NT2/D1 (cell line): Measurements from ENCODE around the gene SPAG9.
"Not testable (repeated sequence)": the region's sequence is repeated elsewhere in the genome, so short reads cannot be mapped to it uniquely, and the experiment has no call there.

Experiments
- DNase-seq: peaks from one replicate; pipeline ENCODE4 v3.0.0-alpha.2; 2011; ENCODE audit warnings: low read depth, low spot score
- H3K27me3 ChIP-seq: 2 replicates; pipeline ENCODE4 v1.6.0; 2011; ENCODE audit warnings: mild to moderate bottlenecking; ENCODE audit not compliant: insufficient read length, insufficient read depth
- H3K36me3 ChIP-seq: 2 replicates; pipeline ENCODE4 v1.6.1; 2011; ENCODE audit warnings: mild to moderate bottlenecking, low read length, mixed read lengths; ENCODE audit not compliant: insufficient read depth, insufficient read length
- H3K4me1 ChIP-seq: 2 replicates; pipeline ENCODE4 v1.5.1; 2011; ENCODE audit not compliant: insufficient read depth, insufficient read length
- H3K4me3 ChIP-seq: 2 replicates; pipeline ENCODE4 v1.5.1; 2011; ENCODE audit warnings: low read depth; ENCODE audit not compliant: insufficient read length
- H3K9ac ChIP-seq: 2 replicates; pipeline ENCODE4 v1.6.0; 2011; ENCODE audit warnings: low read depth; ENCODE audit not compliant: insufficient read length
- H3K9me3 ChIP-seq: 2 replicates; pipeline ENCODE4 v1.5.1; 2011; ENCODE audit warnings: mild to moderate bottlenecking, low read length; ENCODE audit not compliant: insufficient read depth
- SUZ12 ChIP-seq: IDR thresholded peaks from 2 replicates; pipeline ENCODE4 v1.6.1; 2011; ENCODE audit not compliant: insufficient read length, insufficient read depth; ENCODE audit errors: extremely low read depth
- YY1 ChIP-seq: IDR thresholded peaks from 2 replicates; pipeline ENCODE4 v1.6.1; 2011; ENCODE audit not compliant: insufficient read length, insufficient read depth
- ZNF274 ChIP-seq: IDR thresholded peaks from 2 replicates; pipeline ENCODE4 v1.6.1; 2011; ENCODE audit warnings: mild to moderate bottlenecking, low read depth, low read length

Gene SPAG9

GRCh38 chr17:50946223-50946890, 174.3 kb downstream of the SPAG9 start:
- no peaks in the 10 kb centered on the region for H3K9me3 ChIP-seq
- TF ChIP-seq ZNF274 (no peak), YY1 (no peak), SUZ12 (no peak)
- H3K27me3 ChIP-seq = peaks cover 67% of the 10 kb centered on the region
- DNase-seq = no peak
- no peaks in the 10 kb centered on the region for H3K36me3 ChIP-seq
- peaks cover 39% of the 10 kb centered on the region for H3K4me1 ChIP-seq
- H3K4me3 ChIP-seq = no peak overlapping the region
- H3K9ac ChIP-seq = no peak overlapping the region

- no peak for TF ChIP-seq YY1
- TF ChIP-seq ZNF274 = no peak
- TF ChIP-seq SUZ12 = no peak
- Histone ChIP-seq H3K9me3 (no peaks in the 10 kb centered on the region), H3K36me3 (no peaks in the 10 kb centered on the region), H3K4me1 (peaks cover 38% of the 10 kb centered on the region), H3K27me3 (peaks cover 73% of the 10 kb centered on the region), H3K4me3 (no peak overlapping the region), H3K9ac (no peak overlapping the region)
- no peak for DNase-seq
These were observed 174.9 kb downstream of the SPAG9 start for GRCh38 chr17:50945779-50946222.

DNA sequence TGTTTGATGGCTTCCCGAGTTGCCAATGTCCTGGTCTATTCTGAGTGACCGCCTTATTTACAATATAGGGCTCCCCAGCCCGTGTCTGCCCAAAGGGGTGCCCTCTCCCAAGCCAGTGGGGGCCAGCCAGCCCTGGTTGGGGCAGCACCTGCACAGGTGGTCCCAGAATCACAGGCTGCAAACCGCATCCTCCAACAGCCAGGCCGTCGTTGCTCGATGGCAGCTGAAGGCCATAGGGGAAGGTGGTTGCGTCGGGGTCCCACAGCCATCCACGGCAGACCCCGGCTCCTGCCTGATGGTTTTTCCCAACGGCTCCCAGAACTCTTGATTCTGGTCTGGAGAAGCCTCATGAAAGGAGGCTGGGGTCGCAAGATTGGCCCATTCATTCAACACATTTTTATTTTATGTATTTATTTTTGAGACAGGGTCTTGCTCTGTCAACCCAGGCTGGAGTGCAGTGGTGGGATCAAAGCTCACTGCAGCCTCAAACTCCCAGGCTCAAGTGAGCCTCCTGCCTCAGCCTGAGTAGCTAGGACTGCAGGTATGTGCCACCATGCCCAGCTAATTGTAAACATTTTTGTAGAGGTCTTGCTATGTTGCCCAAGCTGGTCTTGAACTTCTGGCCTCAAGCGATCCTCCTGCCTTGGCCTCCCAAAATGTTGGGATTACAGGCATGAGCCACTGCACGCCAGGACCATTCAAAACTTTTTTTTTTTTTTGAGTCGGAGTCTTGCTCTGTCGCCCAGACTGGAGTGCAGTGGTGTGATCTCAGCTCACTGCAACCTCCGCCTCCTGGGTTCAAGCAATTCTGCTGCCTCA, 175.6 kb downstream of the SPAG9 start:
- TF ChIP-seq YY1 = no peak

GRCh38 chr17:50944054-50944901, 176.4 kb downstream of the SPAG9 start:
- DNase-seq = no peak
- peaks cover 32% of the 10 kb centered on the region for H3K4me1 ChIP-seq
- peak overlapping the region; percentile 72 for H3K9ac ChIP-seq
- no peaks in the 10 kb centered on the region for H3K36me3 ChIP-seq
- peak overlapping the region; percentile 49 for H3K4me3 ChIP-seq
- H3K9me3 ChIP-seq = no peaks in the 10 kb centered on the region
- TF ChIP-seq ZNF274 (no peak), YY1 (no peak), SUZ12 (no peak)
- peaks cover 88% of the 10 kb centered on the region for H3K27me3 ChIP-seq

More for the DNA sequence above, 175.6 kb downstream of the SPAG9 start:
- Histone ChIP-seq H3K27me3 (peaks cover 80% of the 10 kb centered on the region), H3K4me1 (peaks cover 33% of the 10 kb centered on the region), H3K9ac (peak overlapping the region; percentile 42), H3K4me3 (no peak overlapping the region), H3K9me3 (no peaks in the 10 kb centered on the region), H3K36me3 (no peaks in the 10 kb centered on the region)
- no peak for DNase-seq

GRCh38 chr17:50943575-50943933, 177.1 kb downstream of the SPAG9 start:
- TF ChIP-seq YY1 (no peak), ZNF274 (no peak), SUZ12 (no peak)
- no peak overlapping the region for H3K9ac ChIP-seq
- no peak overlapping the region for H3K4me3 ChIP-seq
- H3K36me3 ChIP-seq = no peaks in the 10 kb centered on the region
- peaks cover 29% of the 10 kb centered on the region for H3K4me1 ChIP-seq
- peaks cover 95% of the 10 kb centered on the region for H3K27me3 ChIP-seq
- DNase-seq = no peak
- no peaks in the 10 kb centered on the region for H3K9me3 ChIP-seq

DNA sequence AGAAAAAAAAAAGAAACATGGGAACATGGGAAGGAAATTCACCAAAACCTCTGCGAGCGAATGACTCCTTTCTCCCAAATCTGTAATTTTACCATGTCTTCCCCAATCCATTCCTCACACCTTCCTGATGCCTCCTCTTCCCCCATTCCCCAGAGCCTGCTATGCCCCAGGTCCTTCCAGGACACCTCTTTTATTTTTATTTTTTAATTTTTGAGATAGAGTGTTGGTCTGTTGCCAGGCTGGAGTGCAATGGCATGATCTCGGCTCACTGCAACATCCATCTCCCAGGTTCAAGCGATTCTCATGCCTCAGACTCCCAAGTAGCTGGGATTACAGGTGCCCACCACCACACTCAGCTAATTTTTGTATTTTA, 179.0 kb downstream of the SPAG9 start:
- not testable (repeated sequence) for H3K36me3 ChIP-seq, H3K9me3 ChIP-seq, H3K9ac ChIP-seq, DNase-seq, H3K4me3 ChIP-seq
- peaks cover 82% of the 10 kb centered on the region for H3K27me3 ChIP-seq
- peaks cover 23% of the 10 kb centered on the region for H3K4me1 ChIP-seq
